ENCODE measurements around the gene MICA. TPM values are rescaled to one million over a fixed set of nuclear protein-coding genes. Genes with fewer than 3 reads are reported as not detected.

Gene MICA
- polyA plus RNA-seq, 1 of the 3 experiments (the other 2 are of a cell fraction): 28.8 TPM

- Histone ChIP-seq H3F3A (replicated peaks; ENCODE audit: insufficient read depth) (peaks cover 10% of the 10 kb centered on the region), H2AFZ (ENCODE audit: low read depth) (no peak overlapping the region), H3K9me3 (no peaks in the 10 kb centered on the region; the same call in 1 of the 2 replicates), H3K27me3 (ENCODE audit: insufficient read depth) (no peaks in the 10 kb centered on the region), H3K9me2 (no peaks in the 10 kb centered on the region), H3K4me2 (no peak overlapping the region), H4K20me1 (ENCODE audit: insufficient read depth) (peaks cover 43% of the 10 kb centered on the region), H3K4me1 (ENCODE audit: control insufficient read depth in 1 of 2, insufficient read depth in 2 of 2, low read depth in 1 of 2, low read length in 1 of 2) (peaks cover 0 to 8% of the 10 kb centered on the region in 2 experiments; a peak in 1 of 4 replicates), H3K9ac (no peak overlapping the region), H3K4me3 (ENCODE audit: low read depth in 2 of 2, low read length in 1 of 2) (no peak overlapping the region), H3K36me3 (replicated peaks in 1 of 2; ENCODE audit: control insufficient read depth in 1 of 2, insufficient read depth in 2 of 2, low read length in 1 of 2) (peaks cover 25 to 46% of the 10 kb centered on the region in 2 experiments), H3K27ac (ENCODE audit: low read depth in 2 of 2, low read length in 1 of 2) (no peak overlapping the region), H3K79me2 (ENCODE audit: insufficient read depth) (peaks cover 27% of the 10 kb centered on the region)
- ChIA-PET POLR2A (no interaction called here), CTCF (no interaction called here)
- no peak for TF ChIP-seq ZBTB33 (IDR thresholded peaks at IDR 0.05; ENCODE audit: borderline replicate concordance, low read depth)
- TF ChIP-seq ELF1 (IDR thresholded peaks at IDR 0.05): no peak
- TF ChIP-seq MAX (IDR thresholded peaks at IDR 0.05; ENCODE audit: low read depth): no peak
- TF ChIP-seq GABPA (IDR thresholded peaks at IDR 0.05; ENCODE audit: low read depth): no peak
- TF ChIP-seq SIN3A (IDR thresholded peaks at IDR 0.05; ENCODE audit: borderline replicate concordance, low read depth, low read length): no peak
- no peak for TF ChIP-seq FOSL2 (IDR thresholded peaks at IDR 0.05; ENCODE audit: borderline replicate concordance, low read depth)
- TF ChIP-seq REST (IDR thresholded peaks at IDR 0.05; ENCODE audit: low read depth, low read length): no peak
- no peak for TF ChIP-seq RAD21 (IDR thresholded peaks at IDR 0.05; ENCODE audit: low read length)
- TF ChIP-seq EZH2phosphoT487 (IDR thresholded peaks at IDR 0.05; ENCODE audit: borderline replicate concordance, low read depth): no peak
- TF ChIP-seq TCF12 (IDR thresholded peaks at IDR 0.05): no peak
- TF ChIP-seq IRF3 (IDR thresholded peaks at IDR 0.05; ENCODE audit: low read depth, low read length): no peak
- TF ChIP-seq USF2 (IDR thresholded peaks at IDR 0.05; ENCODE audit: borderline replicate concordance, low read depth, low read length): no peak
- no peak for TF ChIP-seq GATA2 (CRISPR knock-in tag; IDR thresholded peaks at IDR 0.05)
- no peak for TF ChIP-seq CTCF (IDR thresholded peaks at IDR 0.05)
- no peak for TF ChIP-seq SMC3 (IDR thresholded peaks at IDR 0.05; ENCODE audit: low read depth, low read length)
- TF ChIP-seq USF1 (IDR thresholded peaks at IDR 0.05; ENCODE audit: borderline replicate concordance, low read depth): no peak
- no peak for TF ChIP-seq MXI1 (IDR thresholded peaks at IDR 0.05; ENCODE audit: low read depth, low read length)
- TF ChIP-seq TEAD4 (IDR thresholded peaks at IDR 0.05; ENCODE audit: borderline replicate concordance, insufficient read depth): no peak
- DNase-seq: no peak
- WGBS (ENCODE audit: low lambda C conversion rate): 63% methylated on average over 7 of the region's 8 CpGs
These were observed 9.1 kb downstream of the MICA start for GRCh38 chr6:31412506-31412905.
